Bronchial epithelial cell (primary cell): ENCODE measurements around the gene HAUS2. TPM values are rescaled to one million over a fixed set of nuclear protein-coding genes. Genes with fewer than 3 reads are reported as not detected.

Source experiments
- DNase-seq: peaks from one replicate; pipeline ENCODE4 v3.0.0-alpha.2; 2010; ENCODE audit warnings: low read depth
- FAIRE-seq: peaks from 2 replicates; lab custom pipeline; 2011; peaks lifted over from hg19 to GRCh38; lab: Jason Lieb, UNC
- H3K27me3 ChIP-seq: 2 replicates; pipeline ENCODE4 v1.5.1; 2011; ENCODE audit warnings: low read length; ENCODE audit not compliant: control insufficient read depth, insufficient read depth
- H3K36me3 ChIP-seq: 2 replicates; pipeline ENCODE4 v1.5.1; 2011; ENCODE audit warnings: low read length; ENCODE audit not compliant: control insufficient read depth, insufficient read depth
- H3K4me3 ChIP-seq: 2 replicates; pipeline ENCODE4 v1.5.1; 2011; ENCODE audit warnings: mild to moderate bottlenecking, low read depth, low read length, control low read depth
- total RNA-seq: library from RNA; depleted of rRNA; stranded (reverse); fragments of >200 nt; gene quantifications from 2 replicates; pipeline ENCODE4 v1.2.1, GENCODE V29; 2014
- TF ChIP-seq, protein P1 (sequence below): IDR thresholded peaks from 2 replicates; pipeline ENCODE4 v1.5.1; 2011; ENCODE audit warnings: mild to moderate bottlenecking, moderate library complexity, low read length, control low read depth, inconsistent platforms; ENCODE audit not compliant: insufficient read depth, severe bottlenecking

Gene HAUS2
- total RNA-seq = 21.4 and 28.2 TPM in 2 replicates

DNA sequence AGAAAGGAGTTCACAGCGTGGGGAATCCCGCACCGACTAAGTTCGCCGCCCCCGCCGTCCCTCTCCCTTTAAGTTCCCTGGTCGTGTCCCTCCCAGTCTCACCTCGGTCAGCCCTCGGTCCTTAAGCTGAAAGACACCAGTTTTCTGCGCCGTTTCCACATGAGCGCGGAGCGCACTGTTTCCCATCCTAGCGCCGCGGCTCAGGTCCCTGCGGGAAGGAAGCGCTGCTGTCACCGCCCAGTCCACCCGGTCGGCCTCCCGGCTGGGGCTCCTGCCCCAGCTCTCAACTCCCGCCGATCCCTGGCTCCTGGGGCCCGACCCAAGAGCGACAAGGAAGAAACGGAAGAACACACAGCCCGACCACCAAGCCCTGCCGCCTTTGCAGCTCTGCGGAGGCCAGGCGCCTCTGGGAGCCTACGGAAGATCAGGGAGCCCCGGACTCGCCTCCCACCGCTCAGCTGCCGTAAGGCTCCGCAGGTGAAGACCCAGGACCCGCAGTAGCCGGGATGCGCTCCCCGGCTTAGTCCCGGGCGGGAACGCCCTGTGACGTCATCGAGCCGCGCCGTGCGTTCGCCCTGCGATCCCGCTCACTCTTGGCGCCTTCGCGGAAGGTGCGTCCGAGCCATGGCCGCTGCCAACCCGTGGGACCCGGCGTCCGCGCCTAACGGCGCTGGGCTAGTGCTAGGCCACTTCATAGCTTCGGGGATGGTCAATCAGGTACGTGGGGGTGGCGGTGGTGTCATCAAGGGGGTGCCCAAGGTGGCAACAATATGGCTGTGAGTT lies at the start of gene HAUS2, which contains the start of gene LRRC57:
HAUS2 (plus strand) TSS at position 590 of the 783 bp plus-strand sequence; CDS start at position 625, 35 bp downstream.
LRRC57 (minus strand) TSS at position 545 of the 783 bp plus-strand sequence; CDS start at position 186, 359 bp downstream.
- Histone ChIP-seq H3K27me3 (no peaks in the 10 kb centered on the region), H3K36me3 (peaks cover 15% of the 10 kb centered on the region), H3K4me3 (peak within 1 kb of the TSS; percentile 72)
- FAIRE-seq (no peak), DNase-seq (peak; percentile 80)
- TF ChIP-seq, protein P1, sequence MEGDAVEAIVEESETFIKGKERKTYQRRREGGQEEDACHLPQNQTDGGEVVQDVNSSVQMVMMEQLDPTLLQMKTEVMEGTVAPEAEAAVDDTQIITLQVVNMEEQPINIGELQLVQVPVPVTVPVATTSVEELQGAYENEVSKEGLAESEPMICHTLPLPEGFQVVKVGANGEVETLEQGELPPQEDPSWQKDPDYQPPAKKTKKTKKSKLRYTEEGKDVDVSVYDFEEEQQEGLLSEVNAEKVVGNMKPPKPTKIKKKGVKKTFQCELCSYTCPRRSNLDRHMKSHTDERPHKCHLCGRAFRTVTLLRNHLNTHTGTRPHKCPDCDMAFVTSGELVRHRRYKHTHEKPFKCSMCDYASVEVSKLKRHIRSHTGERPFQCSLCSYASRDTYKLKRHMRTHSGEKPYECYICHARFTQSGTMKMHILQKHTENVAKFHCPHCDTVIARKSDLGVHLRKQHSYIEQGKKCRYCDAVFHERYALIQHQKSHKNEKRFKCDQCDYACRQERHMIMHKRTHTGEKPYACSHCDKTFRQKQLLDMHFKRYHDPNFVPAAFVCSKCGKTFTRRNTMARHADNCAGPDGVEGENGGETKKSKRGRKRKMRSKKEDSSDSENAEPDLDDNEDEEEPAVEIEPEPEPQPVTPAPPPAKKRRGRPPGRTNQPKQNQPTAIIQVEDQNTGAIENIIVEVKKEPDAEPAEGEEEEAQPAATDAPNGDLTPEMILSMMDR = no peak

DNA sequence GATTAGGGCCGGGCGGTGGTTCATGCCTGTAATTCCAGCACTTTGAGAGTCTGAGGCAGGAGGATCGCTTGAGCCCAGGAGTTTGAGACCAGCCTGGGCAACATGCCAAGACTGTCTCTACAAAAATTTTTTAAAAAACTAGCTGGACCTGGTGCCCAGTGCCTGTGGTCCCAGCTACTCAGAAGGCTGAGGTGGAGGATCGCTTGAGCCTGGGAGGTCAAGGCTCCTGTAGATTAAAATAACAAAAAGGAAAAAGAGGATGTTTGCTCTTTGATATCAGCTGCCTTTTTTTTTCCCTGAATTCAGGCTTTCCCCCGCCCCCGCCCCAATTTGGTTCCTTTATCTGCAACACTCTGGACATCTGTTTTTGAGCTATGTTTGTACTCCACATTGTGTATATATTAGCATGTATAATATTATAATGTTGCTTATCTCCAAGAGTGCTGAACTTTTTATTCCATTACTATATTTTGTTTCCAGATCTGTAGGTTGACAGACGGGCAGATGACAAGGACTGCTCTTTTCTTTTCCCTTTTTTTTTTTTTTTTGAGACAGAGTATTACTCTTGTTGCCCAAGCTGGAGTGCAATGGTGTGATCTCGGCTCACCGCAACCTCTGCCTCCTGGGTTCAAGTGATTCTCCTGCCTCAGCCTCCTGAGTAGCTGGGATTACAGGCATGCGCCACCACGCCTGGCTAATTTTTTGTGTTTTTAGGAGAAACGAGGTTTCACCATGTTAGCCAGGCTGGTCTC lies 48.6 kb upstream of the HAUS2 start:
- no peak overlapping the region for H3K4me3 ChIP-seq
- no peak for DNase-seq
- no peaks in the 10 kb centered on the region for H3K27me3 ChIP-seq
- H3K36me3 ChIP-seq = peaks cover 1% of the 10 kb centered on the region
- FAIRE-seq = no peak
- TF ChIP-seq, protein P1 = no peak

- FAIRE-seq = no peak
- DNase-seq = no peak
- H3K27me3 ChIP-seq = no peaks in the 10 kb centered on the region
- TF ChIP-seq, protein P1 = no peak
- H3K36me3 ChIP-seq = peaks cover 1% of the 10 kb centered on the region
- no peak overlapping the region for H3K4me3 ChIP-seq
These were observed 46.2 kb upstream of the HAUS2 start for GRCh38 chr15:42502477-42502876.

DNA sequence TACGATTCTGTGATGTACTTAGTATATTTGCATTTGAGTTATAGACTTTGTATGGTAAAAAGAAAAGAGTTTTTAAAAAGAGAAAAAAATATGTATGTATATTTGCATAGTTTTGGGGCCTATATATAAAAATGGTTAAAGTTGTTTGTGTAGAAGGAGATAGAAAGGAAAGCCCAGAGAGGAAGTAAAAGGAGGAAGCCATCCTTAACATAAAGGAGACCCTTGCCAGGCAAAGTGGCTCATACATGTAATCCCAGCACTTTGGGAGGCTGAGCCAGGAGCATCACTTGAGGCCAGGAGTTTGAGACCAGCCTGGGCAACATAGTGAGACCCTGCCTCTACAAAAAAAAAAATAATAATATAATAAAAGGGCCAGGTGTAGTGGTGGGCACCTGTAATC lies 44.8 kb upstream of the HAUS2 start:
- no peak for FAIRE-seq
- DNase-seq = no peak
- Histone ChIP-seq H3K36me3 (no peaks in the 10 kb centered on the region), H3K27me3 (no peaks in the 10 kb centered on the region), H3K4me3 (no peak overlapping the region)
- TF ChIP-seq, protein P1 = no peak

GRCh38 chr15:42504631-42505030 lies 44.0 kb upstream of the HAUS2 start:
- Histone ChIP-seq H3K36me3 (no peaks in the 10 kb centered on the region), H3K27me3 (no peaks in the 10 kb centered on the region), H3K4me3 (no peak overlapping the region)
- DNase-seq (no peak), FAIRE-seq (no peak)
- TF ChIP-seq, protein P1 = no peak
